T-cell (primary cell): ENCODE data around the gene ILKAP. TPM values are rescaled to one million over a fixed set of nuclear protein-coding genes. Genes with fewer than 3 reads are reported as not detected.

Experiments
- ATAC-seq, 4 experiments: fragments of 200-7000 bp in 3 of 4; fragments of 150-1000 bp in 1 of 4; cut with Tn5 transposase; replicated peaks in 1 of 4; 1 replicate in 3 of 4; 2 replicates in 1 of 4; pipeline ENCODE4 v1.10.0; 2021; ENCODE audit warnings: moderate library complexity in 3 of 4, mild to moderate bottlenecking in 2 of 4, moderate number of reproducible peaks in 1 of 4
- CTCF ChIA-PET, 2 donors: fragments of 300-600 bp; sonication (Branson Sonifier 250); formaldehyde crosslinking; loops; one replicate each; lab custom pipeline; 2022; ENCODE audit warnings: antibody characterized with exemption in 2 of 2; lab: Charles Lee
- POLR2A ChIA-PET, 2 donors: fragments of 300-600 bp; sonication (Branson Sonifier 250); formaldehyde crosslinking; loops; one replicate each; lab custom pipeline; 2022; ENCODE audit warnings: antibody characterized with exemption in 2 of 2; lab: Charles Lee
- DNase-seq, 35 experiments: peaks; one replicate each; pipeline versions ENCODE4 v3.0.0 to v3.0.0-alpha.2; 2013 to 2023
- H3K27ac ChIP-seq: one replicate; pipeline ENCODE4 v1.5.1; 2013; ENCODE audit warnings: low read length
- H3K27me3 ChIP-seq, 2 experiments: replicated peaks in 1 of 2; 1 replicate in 1 of 2; 2 replicates in 1 of 2; pipeline versions ENCODE4 v1.6.1 to v1.7.0; 2013; ENCODE audit warnings: low read length in 1 of 2, mixed read lengths in 1 of 2; ENCODE audit not compliant: control insufficient read depth in 2 of 2, insufficient read depth in 2 of 2; ENCODE audit errors: extremely low read depth in 1 of 2
- H3K36me3 ChIP-seq, 2 donors: 1 replicate in 1 of 2; 2 replicates in 1 of 2; pipeline versions ENCODE4 v1.6.1 to v1.7.0; 2013; ENCODE audit warnings: low read length in 1 of 2; ENCODE audit not compliant: control insufficient read depth in 2 of 2, insufficient read depth in 1 of 2; ENCODE audit errors: extremely low read depth in 1 of 2
- H3K4me1 ChIP-seq, 2 experiments: 1 replicate in 1 of 2; 2 replicates in 1 of 2; pipeline versions ENCODE4 v1.6.1 to v1.7.0; 2013; ENCODE audit warnings: low read length in 2 of 2, mixed read lengths in 1 of 2; ENCODE audit not compliant: insufficient read depth in 2 of 2, control insufficient read depth in 1 of 2; ENCODE audit errors: extremely low read depth in 1 of 2
- H3K4me3 ChIP-seq, 2 donors: 1 replicate in 1 of 2; 2 replicates in 1 of 2; pipeline versions ENCODE4 v1.5.1 to v1.7.0; 2013; ENCODE audit warnings: mild to moderate bottlenecking in 2 of 2, low read length in 1 of 2, moderate library complexity in 1 of 2; ENCODE audit not compliant: control insufficient read depth in 1 of 2; ENCODE audit errors: extremely low read depth in 1 of 2
- H3K9me3 ChIP-seq: 2 replicates; pipeline ENCODE4 v1.7.0; 2013
- H3K27ac Mint-ChIP-seq, 2 donors: one replicate each; pipeline ENCODE4 v1.8.0; 2020 to 2021; ENCODE audit warnings: mild to moderate bottlenecking in 2 of 2, mixed read lengths in 2 of 2
- H3K27me3 Mint-ChIP-seq, 2 donors: one replicate each; pipeline ENCODE4 v1.8.0; 2021 to 2022; ENCODE audit warnings: mixed read lengths in 2 of 2
- H3K36me3 Mint-ChIP-seq: one replicate; pipeline ENCODE4 v1.8.0; 2021; ENCODE audit warnings: mixed read lengths
- H3K4me1 Mint-ChIP-seq, 3 donors: one replicate each; pipeline ENCODE4 v1.8.0; 2020 to 2022; ENCODE audit warnings: mixed read lengths in 3 of 3, mild to moderate bottlenecking in 1 of 3
- H3K4me3 Mint-ChIP-seq, 3 donors: one replicate each; pipeline ENCODE4 v1.8.0; 2020 to 2022; ENCODE audit warnings: mild to moderate bottlenecking in 3 of 3, mixed read lengths in 3 of 3, moderate library complexity in 3 of 3
- H3K9me3 Mint-ChIP-seq, 3 donors: one replicate each; pipeline ENCODE4 v1.8.0; 2020 to 2022; ENCODE audit warnings: mixed read lengths in 3 of 3
- WGBS: methylation state at CpG from one replicate; pipeline ENCODE4 v1.1.5; 2013; ENCODE audit warnings: missing lambda C conversion rate; ENCODE audit not compliant: insufficient coverage; 5-methylcytosine and 5-hydroxymethylcytosine counted together
- total RNA-seq, 35 experiments: library from RNA in 6 of 35; stranded (reverse) in 6 of 35; fragments of 120-200 nt in 1 of 35; gene quantifications; one replicate each; pipeline versions ENCODE4 v1.2.1 to v1.2.4 and lab custom pipeline; 2013 to 2026

The ILKAP gene
- total RNA-seq, 5 donors from 2014 or later (not counting 1 experiment from before 2014, with no cell fraction given): 72.8 to 120 (median 76.3) TPM

GRCh38 chr2:238225911-238226697 is 22.6 kb upstream of the ILKAP start:
- Mint-ChIP-seq H3K27me3 (peaks cover 0 to 7% of the 10 kb centered on the region in 2 donors), H3K9me3 (no peaks in the 10 kb centered on the region), H3K27ac (no peak overlapping the region), H3K36me3 (peaks cover 11% of the 10 kb centered on the region), H3K4me1 (peaks cover 8 to 33% (median 18%) of the 10 kb centered on the region in 3 donors), H3K4me3 (no peak overlapping the region)
- peaks cover 0 to 13% of the 10 kb centered on the region in 2 donors for H3K36me3 ChIP-seq
- peaks cover 0 to 7% of the 10 kb centered on the region in 2 experiments for H3K27me3 ChIP-seq
- WGBS: 91% methylated on average over 35 of the region's 38 CpGs
- H3K27ac ChIP-seq: no peak overlapping the region
- H3K4me3 ChIP-seq: no peak overlapping the region
- ATAC-seq (no peak), DNase-seq (no peak)
- peaks cover 4 to 5% of the 10 kb centered on the region in 2 experiments for H3K4me1 ChIP-seq
- H3K9me3 ChIP-seq: no peaks in the 10 kb centered on the region
- ChIA-PET CTCF (no interaction called here), POLR2A (no interaction called here)

GRCh38 chr2:238225121-238225520 is 21.6 kb upstream of the ILKAP start:
- H3K9me3 Mint-ChIP-seq: no peaks in the 10 kb centered on the region
- Histone ChIP-seq H3K27me3 (peaks cover 0 to 5% of the 10 kb centered on the region in 2 experiments), H3K4me1 (no peaks in the 10 kb centered on the region), H3K9me3 (no peaks in the 10 kb centered on the region), H3K4me3 (no peak overlapping the region), H3K27ac (no peak overlapping the region), H3K36me3 (peaks cover 0 to 13% of the 10 kb centered on the region in 2 donors)
- ChIA-PET CTCF (no interaction called here), POLR2A (no interaction called here)
- whole genome bisulfite sequencing: 85% methylated on average over 13 of the region's 13 CpGs
- DNase-seq: no peak
- no peak overlapping the region for H3K27ac Mint-ChIP-seq
- peaks cover 11% of the 10 kb centered on the region for H3K36me3 Mint-ChIP-seq
- peaks cover 0 to 23% (median 10%) of the 10 kb centered on the region in 3 donors for H3K4me1 Mint-ChIP-seq
- ATAC-seq: no peak
- H3K27me3 Mint-ChIP-seq: peaks cover 0 to 2% of the 10 kb centered on the region in 2 donors
- H3K4me3 Mint-ChIP-seq: no peak overlapping the region

GRCh38 chr2:238224356-238225035 is 21.0 kb upstream of the ILKAP start:
- ATAC-seq: no peak
- Histone ChIP-seq H3K4me3 (no peak overlapping the region), H3K9me3 (no peaks in the 10 kb centered on the region), H3K27me3 (peaks cover 0 to 5% of the 10 kb centered on the region in 2 experiments), H3K4me1 (no peaks in the 10 kb centered on the region), H3K36me3 (peaks cover 0 to 13% of the 10 kb centered on the region in 2 donors), H3K27ac (no peak overlapping the region)
- DNase-seq: no peak
- POLR2A ChIA-PET: no interaction called here
- 96% methylated on average over 17 of the region's 29 CpGs for WGBS
- Mint-ChIP-seq H3K36me3 (peaks cover 11% of the 10 kb centered on the region), H3K27ac (no peak overlapping the region), H3K9me3 (no peaks in the 10 kb centered on the region), H3K4me3 (no peak overlapping the region), H3K27me3 (peaks cover 0 to 2% of the 10 kb centered on the region in 2 donors), H3K4me1 (peaks cover 0 to 17% (median 10%) of the 10 kb centered on the region in 3 donors)
- CTCF ChIA-PET: no interaction called here

GRCh38 chr2:238220892-238221521 is 17.5 kb upstream of the ILKAP start:
- H3K4me1 Mint-ChIP-seq: no peaks in the 10 kb centered on the region
- WGBS: 87% methylated on average over 16 of the region's 23 CpGs
- no peaks in the 10 kb centered on the region for H3K9me3 Mint-ChIP-seq
- H3K27me3 Mint-ChIP-seq: peaks cover 0 to 5% of the 10 kb centered on the region in 2 donors
- peak overlapping the region; percentile 17 to 55 (median 49) for H3K4me3 Mint-ChIP-seq
- DNase-seq (no peak), ATAC-seq (peak; percentile 48 to 67 (median 64))
- H3K36me3 Mint-ChIP-seq: peaks cover 8% of the 10 kb centered on the region
- peaks cover 0 to 3% of the 10 kb centered on the region in 2 donors for H3K36me3 ChIP-seq
- H3K4me1 ChIP-seq: no peaks in the 10 kb centered on the region
- peak overlapping the region in 1 of 2 donors; percentile 34 for H3K27ac Mint-ChIP-seq
- ChIA-PET POLR2A (no interaction called here), CTCF (no interaction called here)
- no peaks in the 10 kb centered on the region for H3K9me3 ChIP-seq
- no peak overlapping the region for H3K4me3 ChIP-seq
- H3K27ac ChIP-seq: no peak overlapping the region
- peaks cover 0 to 20% of the 10 kb centered on the region in 2 experiments for H3K27me3 ChIP-seq

- POLR2A ChIA-PET: no interaction called here
- H3K27ac ChIP-seq: no peak overlapping the region
- no peaks in the 10 kb centered on the region for H3K9me3 Mint-ChIP-seq
- H3K4me1 ChIP-seq: no peaks in the 10 kb centered on the region
- no peak overlapping the region for H3K4me3 ChIP-seq
- no peaks in the 10 kb centered on the region for H3K9me3 ChIP-seq
- H3K36me3 Mint-ChIP-seq: peaks cover 3% of the 10 kb centered on the region
- ATAC-seq: no peak
- H3K27me3 Mint-ChIP-seq: peaks cover under 1 to 10% of the 10 kb centered on the region in 2 donors
- CTCF ChIA-PET: no interaction called here
- H3K4me3 Mint-ChIP-seq: no peak overlapping the region
- H3K36me3 ChIP-seq: no peaks in the 10 kb centered on the region
- H3K27me3 ChIP-seq: peaks cover 0 to 26% of the 10 kb centered on the region in 2 experiments
- H3K4me1 Mint-ChIP-seq: no peaks in the 10 kb centered on the region
- H3K27ac Mint-ChIP-seq: peak overlapping the region in 1 of 2 donors; percentile 34
- DNase-seq: no peak
- WGBS: 83% methylated on average over 9 of the region's 10 CpGs
Measured at GRCh38 chr2:238220274-238220891, 16.9 kb upstream of the ILKAP start.

- Mint-ChIP-seq H3K27me3 (peaks cover 11 to 20% of the 10 kb centered on the region in 2 donors), H3K9me3 (peaks cover 0 to 7% (median 0%) of the 10 kb centered on the region in 3 donors), H3K4me1 (no peaks in the 10 kb centered on the region), H3K4me3 (no peak overlapping the region), H3K36me3 (no peaks in the 10 kb centered on the region), H3K27ac (no peak overlapping the region)
- H3K4me1 ChIP-seq: no peaks in the 10 kb centered on the region
- no peak overlapping the region for H3K4me3 ChIP-seq
- peaks cover 0 to 30% of the 10 kb centered on the region in 2 experiments for H3K27me3 ChIP-seq
- H3K36me3 ChIP-seq: no peaks in the 10 kb centered on the region
- no peak for DNase-seq
- POLR2A ChIA-PET: no interaction called here
- WGBS: 100% methylated on average over 2 of the region's 2 CpGs
- no peak overlapping the region for H3K27ac ChIP-seq
- no peak for ATAC-seq
- CTCF ChIA-PET: no interaction called here
- H3K9me3 ChIP-seq: no peaks in the 10 kb centered on the region
Measured at GRCh38 chr2:238216651-238217184, 13.2 kb upstream of the ILKAP start.
